Adrenal gland (tissue), 5 donors: ENCODE data around the gene HOXC6.
"Not testable (repeated sequence)": the region's sequence is repeated elsewhere in the genome, so short reads cannot be mapped to it uniquely, and the experiment has no call there.

Source experiments
- CTCF ChIP-seq, 6 experiments: fragments of 450-650 bp in 4 of 6; fragments of 200-600 bp in 2 of 6; sonication (generic) in 1 of 6; IDR thresholded peaks; 1 replicate in 5 of 6; 2 replicates in 1 of 6; pipeline versions ENCODE4 v1.5.1 to v1.8.0; 2016 to 2021; ENCODE audit warnings: antibody characterized with exemption in 6 of 6, mild to moderate bottlenecking in 2 of 6, moderate library complexity in 1 of 6
- POLR2A ChIP-seq, 2 donors: fragments of 450-650 bp; IDR thresholded peaks; one replicate each; pipeline ENCODE4 v1.6.1; 2017; ENCODE audit warnings: antibody characterized with exemption in 2 of 2, mild to moderate bottlenecking in 2 of 2, moderate library complexity in 1 of 2
- donor health status: DM: no; HTN: no; CAD: no.

GRCh38 chr12:54077843-54078242 is 49.6 kb downstream of the HOXC6 start:
- TF ChIP-seq CTCF, POLR2A (IDR thresholded peaks at IDR 0.05): not testable (repeated sequence)
